DOHH2 (cell line): ENCODE data around the gene KLHDC8B.

Experiments
- H3F3A ChIP-seq: fragments of 200-600 bp; sonication (generic), shearing (Covaris generic); 2 replicates; pipeline ENCODE4 v1.6.0; 2016; ENCODE audit warnings: antibody characterized with exemption, mild to moderate bottlenecking; ENCODE audit not compliant: control insufficient read depth, insufficient read depth
- H3K27ac ChIP-seq: fragments of 200-600 bp; sonication (generic); 2 replicates; pipeline ENCODE4 v1.5.1; 2014; ENCODE audit warnings: low read depth, mild to moderate bottlenecking, low read length, moderate library complexity
- H3K27me3 ChIP-seq: fragments of 200-600 bp; sonication (generic); 2 replicates; pipeline ENCODE4 v1.6.1; 2014; ENCODE audit warnings: mild to moderate bottlenecking, low read length, mixed read lengths; ENCODE audit not compliant: control insufficient read depth
- H3K36me3 ChIP-seq: fragments of 200-600 bp; sonication (generic); 2 replicates; pipeline ENCODE4 v1.6.1; 2014; ENCODE audit warnings: mild to moderate bottlenecking, low read length, moderate library complexity, mixed read lengths; ENCODE audit not compliant: control insufficient read depth
- H3K4me1 ChIP-seq: fragments of 200-600 bp; sonication (generic); 2 replicates; pipeline ENCODE4 v1.6.1; 2014; ENCODE audit warnings: mild to moderate bottlenecking, low read length, mixed read lengths; ENCODE audit not compliant: control insufficient read depth
- H3K4me2 ChIP-seq: fragments of 200-600 bp; sonication (generic); 2 replicates; pipeline ENCODE4 v1.6.0; 2014; ENCODE audit warnings: mild to moderate bottlenecking, low read length, moderate library complexity
- H3K4me3 ChIP-seq: fragments of 200-600 bp; sonication (generic); 2 replicates; pipeline ENCODE4 v1.5.1; 2014; ENCODE audit warnings: mild to moderate bottlenecking, low read length, mixed read lengths
- H3K79me2 ChIP-seq: fragments of 200-600 bp; sonication (generic); 2 replicates; pipeline ENCODE4 v1.6.1; 2014; ENCODE audit warnings: mild to moderate bottlenecking, low read length, mixed read lengths; ENCODE audit not compliant: control insufficient read depth
- H3K9me2 ChIP-seq: fragments of 200-600 bp; sonication (generic); replicated peaks from 2 replicates; pipeline ENCODE4 v1.6.1; 2014; ENCODE audit warnings: mild to moderate bottlenecking, low read length, mixed read lengths; ENCODE audit not compliant: control insufficient read depth
- H3K9me3 ChIP-seq: fragments of 200-600 bp; sonication (generic); 2 replicates; pipeline ENCODE4 v1.6.1; 2014; ENCODE audit warnings: antibody characterized with exemption, low read length, mixed read lengths; ENCODE audit not compliant: control insufficient read depth, insufficient read depth
- H4K20me1 ChIP-seq: fragments of 200-600 bp; sonication (generic); 2 replicates; pipeline ENCODE4 v1.6.0; 2014; ENCODE audit warnings: low read depth, mild to moderate bottlenecking, antibody characterized with exemption, low read length, moderate library complexity; ENCODE audit not compliant: control insufficient read depth, insufficient read depth
- EZH2phosphoT487 ChIP-seq: fragments of 200-600 bp; sonication (generic); IDR thresholded peaks from 2 replicates; pipeline ENCODE4 v1.6.1; 2017; ENCODE audit warnings: borderline replicate concordance, mild to moderate bottlenecking, antibody characterized with exemption, low read length, moderate library complexity, mixed read lengths
- TF ChIP-seq, protein P1 (sequence below): fragments of 200-600 bp; sonication (generic); IDR thresholded peaks from one replicate; pipeline ENCODE4 v1.5.1; 2014; ENCODE audit warnings: antibody characterized with exemption, mild to moderate bottlenecking, low read depth, low read length; ENCODE audit not compliant: poor library complexity, severe bottlenecking

Gene KLHDC8B

DNA sequence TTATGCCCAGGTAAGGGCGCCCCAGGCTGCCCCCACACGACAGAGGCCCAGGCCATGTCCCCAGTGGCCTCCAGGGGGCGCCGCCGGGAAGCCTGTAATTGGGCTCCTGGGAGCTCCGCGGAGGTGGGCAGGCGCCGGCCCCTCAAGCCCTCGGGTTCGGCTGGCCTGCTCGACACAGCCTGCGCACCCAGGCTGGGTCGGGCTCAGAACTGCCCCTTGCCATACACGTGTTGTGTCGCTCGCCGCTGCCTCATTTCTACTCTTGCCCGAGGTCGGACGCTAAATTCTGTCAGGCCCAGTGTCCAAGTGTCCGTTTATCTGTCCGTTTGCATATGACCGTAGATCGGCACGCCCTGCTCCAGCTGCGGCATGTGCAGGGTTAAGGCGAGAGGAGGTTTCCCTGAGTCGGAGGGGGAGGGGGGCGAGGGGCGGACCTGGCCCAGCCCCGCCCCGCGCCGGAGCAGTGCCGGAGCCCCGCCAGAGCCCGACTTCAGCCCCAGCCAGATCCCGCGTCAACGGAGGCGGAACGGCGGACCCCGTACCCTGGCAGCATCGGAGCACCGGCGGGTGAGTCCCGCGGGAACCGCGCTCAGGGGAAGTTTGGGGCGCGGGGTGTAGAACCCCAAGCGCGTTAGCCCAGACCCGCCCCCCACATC, at the start of gene KLHDC8B:
Gene KLHDC8B, plus strand, starts transcription at position 480 of the 656 bp plus-strand sequence. CDS start 1,172 bp downstream, outside the sequence.
- H3K4me3 ChIP-seq = peak within 1 kb of the TSS; percentile 75
- no peaks in the 10 kb centered on the region for H3F3A ChIP-seq
- H3K9me2 ChIP-seq = no peaks in the 10 kb centered on the region; the same call in 1 of the 2 replicates
- no peaks in the 10 kb centered on the region for H4K20me1 ChIP-seq
- H3K79me2 ChIP-seq = peaks cover 5% of the 10 kb centered on the region
- H3K4me1 ChIP-seq = peaks cover 13% of the 10 kb centered on the region
- H3K27ac ChIP-seq = no peak within 1 kb of the TSS
- H3K36me3 ChIP-seq = no peaks in the 10 kb centered on the region
- TF ChIP-seq, protein P1, sequence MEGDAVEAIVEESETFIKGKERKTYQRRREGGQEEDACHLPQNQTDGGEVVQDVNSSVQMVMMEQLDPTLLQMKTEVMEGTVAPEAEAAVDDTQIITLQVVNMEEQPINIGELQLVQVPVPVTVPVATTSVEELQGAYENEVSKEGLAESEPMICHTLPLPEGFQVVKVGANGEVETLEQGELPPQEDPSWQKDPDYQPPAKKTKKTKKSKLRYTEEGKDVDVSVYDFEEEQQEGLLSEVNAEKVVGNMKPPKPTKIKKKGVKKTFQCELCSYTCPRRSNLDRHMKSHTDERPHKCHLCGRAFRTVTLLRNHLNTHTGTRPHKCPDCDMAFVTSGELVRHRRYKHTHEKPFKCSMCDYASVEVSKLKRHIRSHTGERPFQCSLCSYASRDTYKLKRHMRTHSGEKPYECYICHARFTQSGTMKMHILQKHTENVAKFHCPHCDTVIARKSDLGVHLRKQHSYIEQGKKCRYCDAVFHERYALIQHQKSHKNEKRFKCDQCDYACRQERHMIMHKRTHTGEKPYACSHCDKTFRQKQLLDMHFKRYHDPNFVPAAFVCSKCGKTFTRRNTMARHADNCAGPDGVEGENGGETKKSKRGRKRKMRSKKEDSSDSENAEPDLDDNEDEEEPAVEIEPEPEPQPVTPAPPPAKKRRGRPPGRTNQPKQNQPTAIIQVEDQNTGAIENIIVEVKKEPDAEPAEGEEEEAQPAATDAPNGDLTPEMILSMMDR = peak; percentile 97
- TF ChIP-seq EZH2phosphoT487 = no peak
- no peaks in the 10 kb centered on the region for H3K27me3 ChIP-seq
- H3K9me3 ChIP-seq = peaks cover 7% of the 10 kb centered on the region; the same call in 1 of the 2 replicates
- H3K4me2 ChIP-seq = peak within 1 kb of the TSS; percentile 89

DNA sequence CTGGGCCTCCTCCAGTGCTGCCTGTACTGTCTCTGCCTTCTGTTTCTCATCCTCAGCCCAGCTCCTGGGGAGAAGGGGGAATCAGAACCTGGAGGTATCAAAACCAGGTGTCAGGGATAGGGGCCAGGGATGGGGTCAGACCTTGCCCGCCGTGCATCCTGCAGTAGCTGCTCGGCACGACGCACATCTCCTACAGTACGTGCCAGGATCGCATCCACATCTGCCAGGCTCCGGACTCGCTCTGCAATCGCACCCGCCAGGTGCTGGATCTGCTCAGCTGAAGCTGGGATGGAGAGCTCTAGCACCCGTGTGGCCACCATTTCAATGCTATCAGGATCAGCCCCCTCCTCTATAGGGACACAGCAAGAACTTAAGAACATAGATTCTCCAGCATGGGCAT, 49.4 kb upstream of the KLHDC8B start:
- H4K20me1 ChIP-seq = no peaks in the 10 kb centered on the region
- H3K9me3 ChIP-seq = no peaks in the 10 kb centered on the region
- no peak for TF ChIP-seq EZH2phosphoT487
- TF ChIP-seq, protein P1 = no peak
- peaks cover 19% of the 10 kb centered on the region for H3K79me2 ChIP-seq
- H3K36me3 ChIP-seq = peaks cover 29% of the 10 kb centered on the region
- H3K4me1 ChIP-seq = peaks cover 18% of the 10 kb centered on the region
- H3K9me2 ChIP-seq = no peaks in the 10 kb centered on the region
- H3K27ac ChIP-seq = no peak overlapping the region
- H3F3A ChIP-seq = peaks cover 9% of the 10 kb centered on the region
- H3K4me3 ChIP-seq = no peak overlapping the region
- no peaks in the 10 kb centered on the region for H3K27me3 ChIP-seq
- H3K4me2 ChIP-seq = no peak overlapping the region

DNA sequence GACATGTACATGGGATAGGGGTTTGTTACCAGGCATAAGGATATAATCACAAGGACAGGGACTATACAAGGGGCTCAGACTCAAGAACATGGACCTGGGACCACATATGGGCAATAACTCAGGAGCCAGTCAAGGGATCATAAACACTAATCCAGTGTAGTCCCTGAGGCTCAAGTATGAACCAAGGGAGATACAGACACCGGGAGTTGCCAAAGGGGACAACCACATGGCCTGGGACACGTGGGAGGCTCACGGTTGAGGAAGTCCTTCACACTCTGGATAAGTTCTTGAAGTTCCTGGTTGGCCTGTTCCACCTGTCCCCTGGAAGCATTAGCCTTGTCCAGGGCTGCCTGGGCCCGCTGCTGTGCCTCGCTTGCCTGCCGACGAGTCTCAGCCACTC, 48.9 kb upstream of the KLHDC8B start:
- Histone ChIP-seq H3K4me3 (no peak overlapping the region), H3K27ac (no peak overlapping the region), H3K9me3 (no peaks in the 10 kb centered on the region), H4K20me1 (no peaks in the 10 kb centered on the region), H3K4me1 (peaks cover 18% of the 10 kb centered on the region), H3K36me3 (peaks cover 25% of the 10 kb centered on the region), H3K9me2 (no peaks in the 10 kb centered on the region), H3F3A (peaks cover 9% of the 10 kb centered on the region), H3K79me2 (peaks cover 19% of the 10 kb centered on the region), H3K4me2 (no peak overlapping the region), H3K27me3 (no peaks in the 10 kb centered on the region)
- TF ChIP-seq, protein P1 = no peak
- TF ChIP-seq EZH2phosphoT487 = no peak
